Liver (tissue), 2 donors: ENCODE results near the gene GPRC5A.

Experiments used
- TF ChIP-seq, protein P1 (sequence below): fragments of 150-350 bp; IDR thresholded peaks from 2 replicates; pipeline ENCODE4 v1.5.1; 2017; ENCODE audit warnings: improper control_type of control experiment, low read depth, low read length; ENCODE audit not compliant: missing input control
- TF ChIP-seq, protein P2 (sequence below): IDR thresholded peaks from 2 replicates; pipeline ENCODE4 v1.6.1; 2016; ENCODE audit warnings: antibody characterized with exemption, mild to moderate bottlenecking
- donor health status: healthy.

DNA sequence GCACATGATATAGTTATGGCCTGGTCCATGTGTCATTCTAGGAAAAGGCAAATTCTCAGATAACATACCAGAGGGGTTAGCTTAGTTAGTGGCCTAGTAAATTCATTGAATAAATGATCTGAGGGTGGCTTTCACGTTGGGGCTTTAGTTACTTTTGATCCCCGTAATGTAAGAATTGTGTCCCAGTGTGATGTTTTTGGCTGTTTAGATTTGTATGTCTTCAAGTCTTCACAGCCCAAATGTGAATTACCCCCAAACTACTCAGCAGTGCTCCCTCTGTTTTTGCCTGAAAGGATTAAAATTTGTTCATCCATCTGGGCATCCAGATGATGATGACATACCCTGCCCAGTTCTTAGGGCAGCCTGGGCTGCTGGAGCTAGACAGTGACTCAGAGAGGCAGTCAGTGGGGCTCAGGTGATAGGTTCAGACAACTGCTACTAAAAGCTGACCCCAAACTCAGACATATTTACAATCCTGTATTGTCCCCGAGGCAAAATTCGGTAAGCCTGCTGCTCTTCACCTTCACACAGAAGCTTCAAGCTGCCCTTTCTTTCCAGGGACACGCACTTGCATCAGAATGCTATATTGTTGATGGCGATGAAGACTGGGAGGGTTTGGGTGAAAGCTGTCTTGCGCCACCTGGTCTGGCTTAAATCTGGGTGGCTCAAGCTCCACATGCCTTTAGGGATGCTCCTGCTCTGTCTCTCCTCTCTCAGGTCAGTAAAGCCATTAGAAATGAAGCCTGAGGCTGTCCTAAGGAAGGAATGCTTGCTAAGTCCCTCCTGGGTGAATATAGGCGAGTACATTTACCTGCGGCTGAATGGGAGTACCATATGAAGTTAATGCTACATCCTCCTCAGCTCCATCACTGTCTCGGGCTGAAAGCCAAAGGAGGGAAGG lies 50.3 kb downstream of the GPRC5A start:
- TF ChIP-seq, protein P1, sequence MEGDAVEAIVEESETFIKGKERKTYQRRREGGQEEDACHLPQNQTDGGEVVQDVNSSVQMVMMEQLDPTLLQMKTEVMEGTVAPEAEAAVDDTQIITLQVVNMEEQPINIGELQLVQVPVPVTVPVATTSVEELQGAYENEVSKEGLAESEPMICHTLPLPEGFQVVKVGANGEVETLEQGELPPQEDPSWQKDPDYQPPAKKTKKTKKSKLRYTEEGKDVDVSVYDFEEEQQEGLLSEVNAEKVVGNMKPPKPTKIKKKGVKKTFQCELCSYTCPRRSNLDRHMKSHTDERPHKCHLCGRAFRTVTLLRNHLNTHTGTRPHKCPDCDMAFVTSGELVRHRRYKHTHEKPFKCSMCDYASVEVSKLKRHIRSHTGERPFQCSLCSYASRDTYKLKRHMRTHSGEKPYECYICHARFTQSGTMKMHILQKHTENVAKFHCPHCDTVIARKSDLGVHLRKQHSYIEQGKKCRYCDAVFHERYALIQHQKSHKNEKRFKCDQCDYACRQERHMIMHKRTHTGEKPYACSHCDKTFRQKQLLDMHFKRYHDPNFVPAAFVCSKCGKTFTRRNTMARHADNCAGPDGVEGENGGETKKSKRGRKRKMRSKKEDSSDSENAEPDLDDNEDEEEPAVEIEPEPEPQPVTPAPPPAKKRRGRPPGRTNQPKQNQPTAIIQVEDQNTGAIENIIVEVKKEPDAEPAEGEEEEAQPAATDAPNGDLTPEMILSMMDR = no peak
- TF ChIP-seq, protein P2, sequence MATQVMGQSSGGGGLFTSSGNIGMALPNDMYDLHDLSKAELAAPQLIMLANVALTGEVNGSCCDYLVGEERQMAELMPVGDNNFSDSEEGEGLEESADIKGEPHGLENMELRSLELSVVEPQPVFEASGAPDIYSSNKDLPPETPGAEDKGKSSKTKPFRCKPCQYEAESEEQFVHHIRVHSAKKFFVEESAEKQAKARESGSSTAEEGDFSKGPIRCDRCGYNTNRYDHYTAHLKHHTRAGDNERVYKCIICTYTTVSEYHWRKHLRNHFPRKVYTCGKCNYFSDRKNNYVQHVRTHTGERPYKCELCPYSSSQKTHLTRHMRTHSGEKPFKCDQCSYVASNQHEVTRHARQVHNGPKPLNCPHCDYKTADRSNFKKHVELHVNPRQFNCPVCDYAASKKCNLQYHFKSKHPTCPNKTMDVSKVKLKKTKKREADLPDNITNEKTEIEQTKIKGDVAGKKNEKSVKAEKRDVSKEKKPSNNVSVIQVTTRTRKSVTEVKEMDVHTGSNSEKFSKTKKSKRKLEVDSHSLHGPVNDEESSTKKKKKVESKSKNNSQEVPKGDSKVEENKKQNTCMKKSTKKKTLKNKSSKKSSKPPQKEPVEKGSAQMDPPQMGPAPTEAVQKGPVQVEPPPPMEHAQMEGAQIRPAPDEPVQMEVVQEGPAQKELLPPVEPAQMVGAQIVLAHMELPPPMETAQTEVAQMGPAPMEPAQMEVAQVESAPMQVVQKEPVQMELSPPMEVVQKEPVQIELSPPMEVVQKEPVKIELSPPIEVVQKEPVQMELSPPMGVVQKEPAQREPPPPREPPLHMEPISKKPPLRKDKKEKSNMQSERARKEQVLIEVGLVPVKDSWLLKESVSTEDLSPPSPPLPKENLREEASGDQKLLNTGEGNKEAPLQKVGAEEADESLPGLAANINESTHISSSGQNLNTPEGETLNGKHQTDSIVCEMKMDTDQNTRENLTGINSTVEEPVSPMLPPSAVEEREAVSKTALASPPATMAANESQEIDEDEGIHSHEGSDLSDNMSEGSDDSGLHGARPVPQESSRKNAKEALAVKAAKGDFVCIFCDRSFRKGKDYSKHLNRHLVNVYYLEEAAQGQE = no peak
